IPS-NIHi7 (cell line): ENCODE measurements around the gene MGMT.

Experiments used
- DNase-seq: peaks from one replicate; pipeline ENCODE4 v3.0.0; 2012; ENCODE audit warnings: mixed read lengths; ENCODE audit errors: extremely low spot score

The MGMT gene

DNA sequence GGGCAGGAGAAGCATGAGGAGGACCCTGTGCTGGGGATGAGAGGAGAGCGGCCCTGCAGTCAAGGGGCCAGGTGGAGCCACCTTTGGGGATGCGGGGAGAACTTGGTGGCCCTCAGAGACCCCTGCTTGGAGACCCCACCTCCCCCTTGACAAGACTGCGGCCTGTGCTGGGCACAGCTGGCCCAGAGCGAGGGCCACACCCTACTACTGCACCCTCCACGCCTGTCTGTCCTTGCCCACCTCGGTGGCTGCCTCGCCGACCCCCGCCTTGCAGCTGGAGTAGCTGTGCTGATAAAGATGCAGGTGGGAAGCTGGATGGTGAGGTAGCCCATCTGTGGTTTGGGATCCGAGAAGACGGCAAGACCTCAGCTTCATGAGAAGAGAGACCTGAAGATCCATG, 186.8 kb downstream of the MGMT start:
- no peak for DNase-seq

- DNase-seq = no peak
These were observed 187.4 kb downstream of the MGMT start for GRCh38 chr10:129654461-129654860.

- DNase-seq = no peak
These were observed 188.1 kb downstream of the MGMT start for GRCh38 chr10:129655007-129655678.

DNA sequence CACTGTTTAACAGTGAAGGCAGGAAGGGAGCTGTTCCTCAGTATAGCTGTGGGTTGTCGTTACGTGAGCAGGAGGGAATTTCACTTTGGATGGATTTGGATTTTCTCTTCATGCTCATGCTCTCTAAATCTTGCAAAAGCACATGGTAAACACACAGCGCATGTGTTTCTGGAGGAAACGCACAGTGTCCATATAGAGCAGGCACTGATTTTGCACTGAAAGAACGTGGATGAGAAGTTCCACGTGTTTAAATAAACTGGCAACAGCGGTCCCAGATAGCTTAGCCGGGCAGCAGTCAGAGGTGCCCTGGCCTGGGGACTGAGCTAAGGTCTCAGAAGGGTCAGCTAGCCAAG, 188.6 kb downstream of the MGMT start:
- no peak for DNase-seq

- no peak for DNase-seq
These were observed 189.6 kb downstream of the MGMT start for GRCh38 chr10:129656642-129657041.

GRCh38 chr10:129657297-129658017, 190.4 kb downstream of the MGMT start:
- no peak for DNase-seq

GRCh38 chr10:129658376-129659072, 191.5 kb downstream of the MGMT start:
- peak; percentile 79 for DNase-seq

GRCh38 chr10:129659508-129660268, 192.6 kb downstream of the MGMT start:
- DNase-seq = no peak

DNA sequence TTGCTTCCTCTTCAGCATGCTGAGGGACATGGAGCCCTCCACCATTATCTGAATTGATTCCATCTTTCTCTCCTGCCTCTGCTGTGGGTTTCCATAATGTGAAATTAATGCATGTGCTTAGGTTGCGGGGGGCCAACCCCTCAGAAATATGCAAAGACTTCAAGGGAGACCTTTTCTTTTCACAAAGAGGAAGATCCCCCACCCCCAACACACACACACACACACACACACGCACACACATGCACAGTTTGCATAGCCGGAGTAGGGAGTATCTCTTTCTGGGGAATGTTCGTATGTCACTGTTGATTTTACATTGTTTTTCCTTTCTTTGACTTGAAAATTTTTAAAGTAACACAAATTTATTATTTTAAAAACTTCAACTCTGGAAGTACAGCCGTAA, 193.5 kb downstream of the MGMT start:
- DNase-seq = no peak

DNA sequence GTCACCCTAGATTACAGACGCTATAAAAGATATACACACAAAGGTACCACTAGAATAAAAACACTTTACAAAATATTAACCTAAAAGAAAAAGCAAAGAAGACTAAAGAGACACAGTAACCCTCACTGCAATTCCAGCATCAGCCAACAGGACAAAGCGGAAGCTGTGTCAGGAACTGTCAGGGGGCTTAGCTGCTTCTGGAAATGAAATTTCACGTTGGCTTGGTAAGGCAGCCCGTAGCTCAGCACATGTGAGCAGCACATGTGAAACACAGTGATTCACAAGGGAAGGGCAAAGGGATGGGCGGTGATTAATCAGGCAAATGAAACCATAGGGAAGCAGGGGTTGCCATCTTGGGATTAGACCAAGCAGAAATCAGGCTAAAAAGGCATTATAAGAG, 195.4 kb downstream of the MGMT start:
- DNase-seq = no peak

DNA sequence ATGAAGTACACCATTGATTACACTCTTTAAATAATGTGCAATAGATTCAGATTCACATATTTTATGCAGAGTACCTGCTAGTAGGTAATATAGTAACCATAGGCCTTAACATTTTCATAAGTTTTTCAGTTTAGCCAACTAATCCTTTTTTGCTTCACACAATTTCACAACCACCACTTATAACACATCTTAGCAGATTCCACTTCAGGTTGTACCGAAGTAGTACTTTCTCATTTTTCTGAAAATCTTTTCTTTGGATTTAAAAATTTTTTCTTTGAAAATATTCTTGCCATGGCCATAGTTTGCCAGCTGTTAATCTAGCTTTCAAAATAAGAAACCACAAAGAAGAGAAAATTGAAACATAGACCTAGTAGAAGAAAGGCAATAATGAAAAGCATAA, 203.1 kb downstream of the MGMT start:
- DNase-seq = no peak

- DNase-seq = no peak
These were observed 206.3 kb downstream of the MGMT start for GRCh38 chr10:129673292-129673691.

DNA sequence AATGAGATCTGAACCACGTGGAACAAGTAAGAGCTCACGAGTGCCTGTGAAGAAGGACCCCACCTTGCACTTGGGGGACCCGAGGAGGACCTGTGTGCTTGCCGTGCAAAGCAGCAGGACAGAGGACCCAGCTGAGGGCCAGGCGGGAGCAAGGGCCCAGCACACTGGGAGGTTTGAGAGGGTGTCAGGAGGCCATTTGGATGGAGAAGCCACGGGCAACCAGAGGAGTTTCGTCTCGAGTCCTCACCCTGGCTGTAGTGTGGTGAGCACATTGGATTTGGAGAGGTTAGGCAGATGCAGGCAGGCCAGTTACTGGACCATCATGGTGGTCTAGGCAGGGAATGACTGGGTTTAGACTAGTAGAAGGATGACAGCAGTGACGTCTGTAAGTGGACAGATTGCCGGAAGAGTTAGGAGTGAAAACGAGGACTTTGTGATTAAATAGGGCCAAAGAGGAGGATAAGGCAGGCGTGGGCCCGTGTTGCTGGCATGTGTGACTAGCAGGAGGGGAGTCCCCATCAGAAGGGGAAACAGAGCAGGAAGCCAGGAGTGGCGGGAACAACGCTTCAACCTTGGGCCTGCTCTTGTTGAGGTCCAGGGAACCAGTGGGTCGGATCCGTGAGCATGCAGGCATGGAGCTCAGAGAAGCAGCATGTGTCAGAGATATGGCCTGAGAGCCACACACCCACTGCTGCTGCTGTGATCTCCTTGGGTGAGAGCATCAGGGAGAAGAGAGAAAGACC, 208.2 kb downstream of the MGMT start:
- DNase-seq = no peak

DNA sequence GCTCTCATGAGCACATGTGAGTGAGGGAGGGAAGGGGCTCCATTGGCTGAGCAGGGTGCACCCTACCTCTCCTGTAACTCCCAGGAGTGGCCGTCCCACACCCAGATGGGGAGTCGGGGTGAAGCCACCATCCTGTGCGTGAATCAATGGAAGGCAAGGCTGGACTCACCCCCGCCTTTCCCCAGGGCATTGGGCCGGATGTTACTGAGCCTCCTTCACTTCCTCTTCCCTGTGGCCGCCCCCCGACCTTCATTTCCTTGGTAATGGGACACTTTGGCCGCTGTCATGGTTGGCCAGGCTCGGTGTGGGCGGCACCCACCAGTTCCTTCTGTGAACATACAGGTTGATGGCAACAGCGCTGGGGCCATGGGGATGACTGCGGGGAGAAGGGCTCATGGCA, 209.0 kb downstream of the MGMT start:
- DNase-seq = no peak

GRCh38 chr10:129677377-129677927, 210.4 kb downstream of the MGMT start:
- no peak for DNase-seq

DNA sequence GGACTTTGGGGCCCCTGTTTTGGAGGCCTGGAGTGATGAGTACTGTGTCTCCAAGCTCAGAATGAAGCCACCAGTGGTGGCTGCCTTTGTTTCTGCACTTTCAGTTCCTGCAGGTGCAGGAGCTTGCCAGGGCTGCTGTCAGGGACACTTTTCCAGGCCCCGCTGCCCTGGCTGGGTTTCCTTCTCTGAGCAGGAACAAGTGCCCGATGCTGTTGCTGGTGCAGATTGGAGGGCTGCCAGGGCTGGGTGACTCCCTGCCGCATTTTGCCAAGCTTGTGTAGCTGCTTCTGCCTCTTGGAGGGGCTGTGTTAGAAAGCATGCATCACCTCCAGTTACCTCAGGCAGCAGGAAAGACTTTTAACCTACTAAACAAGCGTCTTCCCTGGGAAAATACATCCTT, 211.1 kb downstream of the MGMT start:
- DNase-seq = no peak

GRCh38 chr10:129679207-129679606, 212.2 kb downstream of the MGMT start:
- DNase-seq = no peak

- no peak for DNase-seq
These were observed 213.8 kb downstream of the MGMT start for GRCh38 chr10:129680661-129681344.

GRCh38 chr10:129681856-129682255, 214.8 kb downstream of the MGMT start:
- DNase-seq = no peak

- no peak for DNase-seq
These were observed 216.5 kb downstream of the MGMT start for GRCh38 chr10:129683519-129683918.

DNA sequence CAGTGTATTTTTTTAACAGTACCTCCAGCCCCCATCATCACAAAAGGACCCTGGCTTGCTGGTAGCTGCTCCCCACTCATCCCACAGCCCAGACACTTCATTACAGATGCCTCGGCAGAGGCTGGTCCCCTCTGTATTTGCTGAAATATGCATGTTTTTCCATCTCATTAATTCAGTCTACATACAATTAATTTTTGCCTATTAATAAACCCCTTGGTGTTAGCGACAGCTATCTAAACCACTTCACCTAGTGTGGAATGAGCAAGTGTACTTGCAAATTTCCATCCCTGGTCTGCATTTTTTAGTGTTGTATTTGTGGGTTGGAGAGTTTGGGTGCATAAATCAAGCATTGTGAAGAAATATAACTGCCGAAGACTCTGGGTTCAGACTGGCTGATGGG, 216.9 kb downstream of the MGMT start:
- no peak for DNase-seq
